Measurements from ENCODE around the gene HPCAL1.

GRCh38 chr2:10393640-10393982 lies 90.9 kb downstream of the HPCAL1 start:
- no peak for TF ChIP-seq CTCF (IDR thresholded peaks at IDR 0.05; ENCODE audit: low read depth, low read length, poor library complexity, severe bottlenecking)
- TF ChIP-seq EZH2phosphoT487 (IDR thresholded peaks at IDR 0.05; ENCODE audit: borderline replicate concordance, low read length), result no peak
